Measurements from ENCODE around the gene LARGE1.

Gene LARGE1

DNA sequence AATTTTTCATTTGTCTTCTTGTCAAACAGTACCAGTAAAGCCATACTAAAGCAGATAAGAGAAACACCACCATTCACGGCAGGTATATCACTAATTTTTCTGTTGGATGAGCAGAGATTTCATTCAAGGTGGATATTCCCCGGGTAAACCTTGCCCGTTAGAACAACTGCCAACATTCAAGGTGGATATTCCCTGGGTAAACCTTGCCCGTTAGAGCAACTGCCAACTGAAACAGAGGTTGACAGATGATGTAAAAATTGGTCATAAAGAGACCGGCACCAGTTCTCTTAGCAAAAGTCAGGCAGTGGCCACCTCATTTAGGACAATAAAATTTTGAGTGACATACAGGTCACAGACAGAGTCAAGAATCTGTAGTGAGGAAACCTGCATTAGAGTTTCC lies 438.7 kb downstream of the LARGE1 start:
- H3K9me3 ChIP-seq (ENCODE audit: insufficient read depth, low read length, severe bottlenecking): no peaks in the 10 kb centered on the region
- H3K27ac ChIP-seq (ENCODE audit: low read length): no peak overlapping the region
- no peak overlapping the region for H2AFZ ChIP-seq (ENCODE audit: low read depth, low read length)
- no peaks in the 10 kb centered on the region for H3K79me2 ChIP-seq (ENCODE audit: insufficient read depth, low read length)
- H3K27me3 ChIP-seq (ENCODE audit: insufficient read depth, low read length, poor library complexity): no peaks in the 10 kb centered on the region
- H4K20me1 ChIP-seq (ENCODE audit: insufficient read depth, low read length): no peaks in the 10 kb centered on the region
- ATAC-seq (ENCODE audit: insufficient read depth, low read depth) (no peak), DNase-seq (no peak)
- TF ChIP-seq CTCF (IDR thresholded peaks at IDR 0.05; ENCODE audit: borderline replicate concordance, extremely low read depth, low read length, poor library complexity, severe bottlenecking): no peak
- no peak for TF ChIP-seq EZH2 (IDR thresholded peaks at IDR 0.05; ENCODE audit: borderline replicate concordance, low read depth, low read length, severe bottlenecking)
- H3K9ac ChIP-seq (ENCODE audit: low read depth, low read length): no peak overlapping the region
- no peak overlapping the region for H3K4me2 ChIP-seq (ENCODE audit: insufficient read depth, low read length)
- no peaks in the 10 kb centered on the region for H3K4me1 ChIP-seq (ENCODE audit: insufficient read depth, low read length)
- no peak overlapping the region for H3K4me3 ChIP-seq (ENCODE audit: low read depth in 1 of 2, low read length in 2 of 2)
- no peaks in the 10 kb centered on the region for H3K36me3 ChIP-seq (ENCODE audit: insufficient read depth, low read length)

DNA sequence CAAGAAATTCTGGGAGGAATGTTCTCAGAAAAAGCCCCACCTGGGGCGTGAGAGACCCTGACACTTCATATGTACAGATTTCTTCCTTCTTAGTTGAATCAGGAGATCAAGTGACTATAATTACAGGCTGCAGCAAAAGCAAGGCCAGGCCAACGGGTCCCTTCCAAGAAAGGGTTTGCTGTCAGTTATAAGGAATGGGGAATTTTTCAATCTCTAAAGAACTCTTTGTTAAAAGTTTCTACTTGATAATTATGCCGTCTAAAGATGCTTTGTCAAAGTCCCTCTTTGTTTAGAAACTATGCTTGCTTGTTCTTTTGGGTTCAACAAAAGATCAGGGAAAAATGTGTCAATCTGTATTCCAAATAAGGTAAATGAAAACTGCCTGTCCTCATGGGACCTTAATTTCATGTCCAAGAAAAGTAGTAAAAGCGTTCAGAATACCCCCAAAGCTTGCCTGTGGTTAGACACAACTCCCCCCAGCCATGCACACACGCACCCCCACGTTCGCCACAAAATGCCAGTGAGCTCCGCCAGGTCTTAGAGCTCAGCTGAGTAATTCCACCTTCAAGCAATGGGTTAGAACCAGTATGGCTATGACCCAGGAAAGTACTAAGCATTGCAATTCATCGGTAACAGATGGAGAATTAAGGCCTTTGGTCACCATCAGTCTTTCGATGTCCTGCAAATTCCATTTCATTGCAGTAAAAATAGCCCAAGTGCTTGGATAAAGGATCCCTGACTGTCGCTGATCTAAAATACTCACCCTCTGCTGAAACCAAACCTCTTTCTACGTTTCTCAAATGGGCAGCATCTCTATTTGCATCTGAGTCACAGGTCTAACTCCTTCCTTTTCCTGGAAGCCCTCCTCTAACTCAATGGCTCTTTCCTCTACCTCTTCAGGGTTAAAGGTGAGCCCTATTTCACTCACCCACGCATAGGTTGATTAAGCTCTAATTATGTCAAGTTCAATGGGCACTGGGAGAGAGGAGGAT lies 442.9 kb downstream of the LARGE1 start:
- TF ChIP-seq EZH2 (IDR thresholded peaks at IDR 0.05; ENCODE audit: borderline replicate concordance, low read depth, low read length, severe bottlenecking) (no peak), CTCF (IDR thresholded peaks at IDR 0.05; ENCODE audit: borderline replicate concordance, extremely low read depth, low read length, poor library complexity, severe bottlenecking) (no peak)
- H3K36me3 ChIP-seq (ENCODE audit: insufficient read depth, low read length): no peaks in the 10 kb centered on the region
- H3K9ac ChIP-seq (ENCODE audit: low read depth, low read length): no peak overlapping the region
- DNase-seq (no peak), ATAC-seq (ENCODE audit: insufficient read depth, low read depth) (no peak)
- H2AFZ ChIP-seq (ENCODE audit: low read depth, low read length): no peak overlapping the region
- no peak overlapping the region for H3K4me2 ChIP-seq (ENCODE audit: insufficient read depth, low read length)
- no peak overlapping the region for H3K4me3 ChIP-seq (ENCODE audit: low read depth in 1 of 2, low read length in 2 of 2)
- no peak overlapping the region for H3K27ac ChIP-seq (ENCODE audit: low read length)
- H3K4me1 ChIP-seq (ENCODE audit: insufficient read depth, low read length): no peaks in the 10 kb centered on the region
- no peaks in the 10 kb centered on the region for H3K27me3 ChIP-seq (ENCODE audit: insufficient read depth, low read length, poor library complexity)
- H3K79me2 ChIP-seq (ENCODE audit: insufficient read depth, low read length): no peaks in the 10 kb centered on the region
- H4K20me1 ChIP-seq (ENCODE audit: insufficient read depth, low read length): no peaks in the 10 kb centered on the region
- H3K9me3 ChIP-seq (ENCODE audit: insufficient read depth, low read length, severe bottlenecking): no peaks in the 10 kb centered on the region

GRCh38 chr22:33476716-33477115 lies 443.6 kb downstream of the LARGE1 start:
- TF ChIP-seq CTCF (IDR thresholded peaks at IDR 0.05; ENCODE audit: borderline replicate concordance, extremely low read depth, low read length, poor library complexity, severe bottlenecking) (no peak), EZH2 (IDR thresholded peaks at IDR 0.05; ENCODE audit: borderline replicate concordance, low read depth, low read length, severe bottlenecking) (no peak)
- Histone ChIP-seq H3K79me2 (ENCODE audit: insufficient read depth, low read length) (no peaks in the 10 kb centered on the region), H4K20me1 (ENCODE audit: insufficient read depth, low read length) (no peaks in the 10 kb centered on the region), H2AFZ (ENCODE audit: low read depth, low read length) (no peak overlapping the region), H3K27me3 (ENCODE audit: insufficient read depth, low read length, poor library complexity) (no peaks in the 10 kb centered on the region), H3K4me2 (ENCODE audit: insufficient read depth, low read length) (no peak overlapping the region), H3K27ac (ENCODE audit: low read length) (no peak overlapping the region), H3K9ac (ENCODE audit: low read depth, low read length) (no peak overlapping the region), H3K36me3 (ENCODE audit: insufficient read depth, low read length) (no peaks in the 10 kb centered on the region), H3K4me1 (ENCODE audit: insufficient read depth, low read length) (no peaks in the 10 kb centered on the region), H3K9me3 (ENCODE audit: insufficient read depth, low read length, severe bottlenecking) (no peaks in the 10 kb centered on the region), H3K4me3 (ENCODE audit: low read depth in 1 of 2, low read length in 2 of 2) (no peak overlapping the region)
- DNase-seq (no peak), ATAC-seq (ENCODE audit: insufficient read depth, low read depth) (no peak)

Data from DND-41 (cell line).